HepG2 (cell line): ENCODE data around the gene ADPGK. TPM values are rescaled to one million over a fixed set of nuclear protein-coding genes. Genes with fewer than 3 reads are reported as not detected.
A peak's percentile ranks its signal among the peaks of the same experiment; 100 is the strongest.

Experiments
- ELF4 ChIP-seq: sonication (generic); formaldehyde crosslinking; IDR thresholded peaks from 2 replicates; pipeline ENCODE4 v1.5.0; 2020; ENCODE audit warnings: missing genetic modification reagents, mild to moderate bottlenecking, moderate library complexity, borderline replicate concordance
- KDM5A ChIP-seq: fragments of 200-600 bp; sonication (generic); IDR thresholded peaks from 2 replicates; pipeline ENCODE4 v1.7.0; 2018; ENCODE audit warnings: antibody characterized with exemption, mild to moderate bottlenecking, low read length, borderline replicate concordance
- MAZ ChIP-seq, 2 experiments: sonication (generic) in 1 of 2; formaldehyde crosslinking in 1 of 2; IDR thresholded peaks; 2 replicates each; pipeline versions ENCODE4 v1.5.0 to v1.6.1; 2012 to 2020; ENCODE audit warnings: low read depth in 2 of 2, mild to moderate bottlenecking in 2 of 2, borderline replicate concordance in 1 of 2, improper control_type of control experiment in 1 of 2, low read length in 1 of 2, missing genetic modification reagents in 1 of 2, moderate library complexity in 1 of 2
- MEIS2 ChIP-seq: sonication (generic); formaldehyde crosslinking; IDR thresholded peaks from 2 replicates; pipeline ENCODE4 v1.9.0; 2021; ENCODE audit warnings: mild to moderate bottlenecking, missing genetic modification reagents
- MIXL1 ChIP-seq: IDR thresholded peaks from 2 replicates; pipeline ENCODE4 v1.6.1; 2016
- PHB2 ChIP-seq: fragments of 450-650 bp; IDR thresholded peaks from 2 replicates; pipeline ENCODE4 v1.6.1; 2018; ENCODE audit not compliant: partially characterized antibody
- TOE1 ChIP-seq: sonication (generic); formaldehyde crosslinking; IDR thresholded peaks from 2 replicates; pipeline ENCODE4 v1.4.0; 2020; ENCODE audit warnings: mild to moderate bottlenecking, missing genetic modification reagents
- ZBTB1 ChIP-seq: sonication (generic); formaldehyde crosslinking; IDR thresholded peaks from 2 replicates; pipeline ENCODE4 v1.4.0; 2020; ENCODE audit warnings: missing genetic modification reagents, borderline replicate concordance
- ZBTB21 ChIP-seq: sonication (generic); formaldehyde crosslinking; IDR thresholded peaks from 2 replicates; pipeline ENCODE4 v1.4.0; 2020; ENCODE audit warnings: missing genetic modification reagents
- ZFP36L2 ChIP-seq: sonication (generic); formaldehyde crosslinking; IDR thresholded peaks from 2 replicates; pipeline ENCODE4 v1.4.0; 2020; ENCODE audit warnings: missing genetic modification reagents
- ZFP62 ChIP-seq: sonication (generic); formaldehyde crosslinking; IDR thresholded peaks from 2 replicates; pipeline ENCODE4 v1.4.0; 2020; ENCODE audit warnings: missing genetic modification reagents
- ZNF180 ChIP-seq: sonication (generic); formaldehyde crosslinking; IDR thresholded peaks from 2 replicates; pipeline ENCODE4 v1.4.0; 2020; ENCODE audit warnings: low read depth, missing genetic modification reagents, borderline replicate concordance
- polyA plus RNA-seq, 8 experiments: library from polyadenylated mRNA; depleted of rRNA in 3 of 8; stranded (reverse) in 7 of 8; unstranded in 1 of 8; fragments of >200 nt; fragmentation: Illumina TruSeq in 4 of 8; extraction: Trizol in 4 of 8; gene quantifications; 2 replicates each; pipeline versions ENCODE4 v1.2.1 to v1.2.3, GENCODE V29; 2011 to 2016; ENCODE audit warnings: low read depth in 4 of 8, missing spikeins in 1 of 8, mixed read lengths in 1 of 8; ENCODE audit not compliant: insufficient read depth in 1 of 8
- total RNA-seq, 5 experiments: library from RNA; depleted of rRNA; stranded (reverse); fragments of >200 nt; fragmentation: Illumina TruSeq; extraction: Trizol; gene quantifications; 2 replicates each; pipeline ENCODE4 v1.2.3, GENCODE V29; 2016; ENCODE audit warnings: low read depth in 1 of 5
- TF ChIP-seq, protein P1 (sequence below): IDR thresholded peaks from 2 replicates; pipeline ENCODE4 v1.6.1; 2016; ENCODE audit warnings: mild to moderate bottlenecking
- TF ChIP-seq, protein P2 (sequence below): sonication (generic); formaldehyde crosslinking; IDR thresholded peaks from 2 replicates; pipeline ENCODE4 v1.5.0; 2020; ENCODE audit warnings: mild to moderate bottlenecking, missing genetic modification reagents
- TF ChIP-seq, protein P3 (sequence below): sonication (generic); formaldehyde crosslinking; IDR thresholded peaks from 2 replicates; pipeline ENCODE4 v1.8.0; 2022; ENCODE audit warnings: mild to moderate bottlenecking, missing genetic modification reagents
- TF ChIP-seq, protein P4 (sequence below), 2 experiments: sonication (generic) in 1 of 2; formaldehyde crosslinking in 1 of 2; IDR thresholded peaks; 2 replicates each; pipeline versions ENCODE4 v1.6.1 to v1.9.0; 2014 to 2022; ENCODE audit warnings: antibody characterized with exemption in 1 of 2, borderline replicate concordance in 1 of 2, inconsistent platforms in 1 of 2, low read depth in 1 of 2, missing genetic modification reagents in 1 of 2

The ADPGK gene
- total and polyA plus RNA-seq, 2 of the 13 experiments (the other 11 are each of a cell fraction or from before 2014, with no cell fraction given): 61.6 to 67.5 TPM

DNA sequence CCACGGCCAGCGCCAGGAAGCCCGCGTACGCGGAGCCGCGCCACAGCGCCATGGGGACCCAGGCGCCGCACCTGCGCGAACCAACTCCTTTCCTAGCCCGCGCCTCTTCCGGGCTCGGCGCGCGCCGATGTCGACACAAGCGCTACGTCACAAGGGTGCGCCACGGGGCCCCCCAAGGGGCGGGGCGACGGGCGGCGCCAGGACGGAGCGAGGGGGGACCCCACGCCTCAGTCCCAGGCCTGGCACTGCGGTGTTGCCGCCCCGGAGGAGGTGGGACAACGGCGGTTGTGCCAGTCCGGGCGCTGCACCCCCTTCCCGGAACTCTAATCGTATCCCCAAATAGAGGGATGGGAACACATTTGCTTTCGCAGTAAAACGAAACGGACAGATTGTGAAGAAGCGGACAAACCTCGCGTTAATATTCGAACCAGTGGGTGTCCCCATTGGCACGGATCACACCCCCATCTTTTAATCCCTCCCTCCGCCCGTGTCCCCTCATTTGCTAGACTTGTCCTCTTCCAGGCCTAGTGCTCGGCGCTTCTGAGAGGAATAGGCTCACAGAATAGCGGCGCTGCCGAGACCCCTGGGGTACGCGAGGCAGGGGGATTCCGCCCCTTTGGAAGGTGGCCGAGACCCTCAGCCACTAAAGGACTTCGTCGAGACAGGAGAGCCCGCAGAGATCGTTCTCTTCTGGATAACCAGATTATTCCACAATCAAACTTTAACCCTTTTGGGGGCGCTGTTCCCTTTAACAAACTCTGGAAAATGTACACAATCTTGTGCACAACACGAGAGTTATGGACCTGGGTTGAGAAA, at the start of gene ADPGK (continued):
- TF ChIP-seq, protein P1, sequence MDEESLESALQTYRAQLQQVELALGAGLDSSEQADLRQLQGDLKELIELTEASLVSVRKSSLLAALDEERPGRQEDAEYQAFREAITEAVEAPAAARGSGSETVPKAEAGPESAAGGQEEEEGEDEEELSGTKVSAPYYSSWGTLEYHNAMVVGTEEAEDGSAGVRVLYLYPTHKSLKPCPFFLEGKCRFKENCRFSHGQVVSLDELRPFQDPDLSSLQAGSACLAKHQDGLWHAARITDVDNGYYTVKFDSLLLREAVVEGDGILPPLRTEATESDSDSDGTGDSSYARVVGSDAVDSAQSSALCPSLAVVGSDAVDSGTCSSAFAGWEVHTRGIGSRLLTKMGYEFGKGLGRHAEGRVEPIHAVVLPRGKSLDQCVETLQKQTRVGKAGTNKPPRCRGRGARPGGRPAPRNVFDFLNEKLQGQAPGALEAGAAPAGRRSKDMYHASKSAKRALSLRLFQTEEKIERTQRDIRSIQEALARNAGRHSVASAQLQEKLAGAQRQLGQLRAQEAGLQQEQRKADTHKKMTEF: peak; percentile 98
- TF ChIP-seq MEIS2 (CRISPR knock-in tag) (0 out of 2 replicates have a peak, but pooled peaks have one; percentile 58), MAZ (IDR thresholded peaks at IDR 0.05; ENCODE audit: borderline replicate concordance, low read depth, low read length) (peak; percentile 99), MAZ (CRISPR knock-in tag; IDR thresholded peaks at IDR 0.05; ENCODE audit: low read depth) (peak; percentile 99), ZFP36L2 (peak; percentile 92), PHB2 (no peak), ELF4 (CRISPR knock-in tag) (peak; percentile 81; the same call in 1 of the 2 replicates), MIXL1 (CRISPR knock-in tag) (peak; percentile 73), ZBTB1 (CRISPR knock-in tag) (no peak), ZFP62 (CRISPR knock-in tag) (no peak), ZBTB21 (no peak), KDM5A (peak; percentile 96), ZNF180 (no peak), TOE1 (CRISPR knock-in tag) (peak; percentile 91; the same call in 1 of the 2 replicates)
- TF ChIP-seq, protein P2, sequence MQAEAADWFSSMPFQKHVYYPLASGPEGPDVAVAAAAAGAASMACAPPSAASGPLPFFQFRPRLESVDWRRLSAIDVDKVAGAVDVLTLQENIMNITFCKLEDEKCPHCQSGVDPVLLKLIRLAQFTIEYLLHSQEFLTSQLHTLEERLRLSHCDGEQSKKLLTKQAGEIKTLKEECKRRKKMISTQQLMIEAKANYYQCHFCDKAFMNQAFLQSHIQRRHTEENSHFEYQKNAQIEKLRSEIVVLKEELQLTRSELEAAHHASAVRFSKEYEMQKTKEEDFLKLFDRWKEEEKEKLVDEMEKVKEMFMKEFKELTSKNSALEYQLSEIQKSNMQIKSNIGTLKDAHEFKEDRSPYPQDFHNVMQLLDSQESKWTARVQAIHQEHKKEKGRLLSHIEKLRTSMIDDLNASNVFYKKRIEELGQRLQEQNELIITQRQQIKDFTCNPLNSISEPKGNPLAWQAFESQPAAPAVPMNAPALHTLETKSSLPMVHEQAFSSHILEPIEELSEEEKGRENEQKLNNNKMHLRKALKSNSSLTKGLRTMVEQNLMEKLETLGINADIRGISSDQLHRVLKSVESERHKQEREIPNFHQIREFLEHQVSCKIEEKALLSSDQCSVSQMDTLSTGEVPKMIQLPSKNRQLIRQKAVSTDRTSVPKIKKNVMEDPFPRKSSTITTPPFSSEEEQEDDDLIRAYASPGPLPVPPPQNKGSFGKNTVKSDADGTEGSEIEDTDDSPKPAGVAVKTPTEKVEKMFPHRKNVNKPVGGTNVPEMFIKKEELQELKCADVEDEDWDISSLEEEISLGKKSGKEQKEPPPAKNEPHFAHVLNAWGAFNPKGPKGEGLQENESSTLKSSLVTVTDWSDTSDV (CRISPR knock-in tag): no peak
- TF ChIP-seq, protein P3, sequence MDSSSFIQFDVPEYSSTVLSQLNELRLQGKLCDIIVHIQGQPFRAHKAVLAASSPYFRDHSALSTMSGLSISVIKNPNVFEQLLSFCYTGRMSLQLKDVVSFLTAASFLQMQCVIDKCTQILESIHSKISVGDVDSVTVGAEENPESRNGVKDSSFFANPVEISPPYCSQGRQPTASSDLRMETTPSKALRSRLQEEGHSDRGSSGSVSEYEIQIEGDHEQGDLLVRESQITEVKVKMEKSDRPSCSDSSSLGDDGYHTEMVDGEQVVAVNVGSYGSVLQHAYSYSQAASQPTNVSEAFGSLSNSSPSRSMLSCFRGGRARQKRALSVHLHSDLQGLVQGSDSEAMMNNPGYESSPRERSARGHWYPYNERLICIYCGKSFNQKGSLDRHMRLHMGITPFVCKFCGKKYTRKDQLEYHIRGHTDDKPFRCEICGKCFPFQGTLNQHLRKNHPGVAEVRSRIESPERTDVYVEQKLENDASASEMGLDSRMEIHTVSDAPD (CRISPR knock-in tag): no peak
- TF ChIP-seq, protein P4, sequence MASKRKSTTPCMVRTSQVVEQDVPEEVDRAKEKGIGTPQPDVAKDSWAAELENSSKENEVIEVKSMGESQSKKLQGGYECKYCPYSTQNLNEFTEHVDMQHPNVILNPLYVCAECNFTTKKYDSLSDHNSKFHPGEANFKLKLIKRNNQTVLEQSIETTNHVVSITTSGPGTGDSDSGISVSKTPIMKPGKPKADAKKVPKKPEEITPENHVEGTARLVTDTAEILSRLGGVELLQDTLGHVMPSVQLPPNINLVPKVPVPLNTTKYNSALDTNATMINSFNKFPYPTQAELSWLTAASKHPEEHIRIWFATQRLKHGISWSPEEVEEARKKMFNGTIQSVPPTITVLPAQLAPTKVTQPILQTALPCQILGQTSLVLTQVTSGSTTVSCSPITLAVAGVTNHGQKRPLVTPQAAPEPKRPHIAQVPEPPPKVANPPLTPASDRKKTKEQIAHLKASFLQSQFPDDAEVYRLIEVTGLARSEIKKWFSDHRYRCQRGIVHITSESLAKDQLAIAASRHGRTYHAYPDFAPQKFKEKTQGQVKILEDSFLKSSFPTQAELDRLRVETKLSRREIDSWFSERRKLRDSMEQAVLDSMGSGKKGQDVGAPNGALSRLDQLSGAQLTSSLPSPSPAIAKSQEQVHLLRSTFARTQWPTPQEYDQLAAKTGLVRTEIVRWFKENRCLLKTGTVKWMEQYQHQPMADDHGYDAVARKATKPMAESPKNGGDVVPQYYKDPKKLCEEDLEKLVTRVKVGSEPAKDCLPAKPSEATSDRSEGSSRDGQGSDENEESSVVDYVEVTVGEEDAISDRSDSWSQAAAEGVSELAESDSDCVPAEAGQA (IDR thresholded peaks at IDR 0.05; ENCODE audit: low read depth): peak; percentile 87
- TF ChIP-seq, protein P4 (CRISPR knock-in tag; IDR thresholded peaks at IDR 0.05; ENCODE audit: borderline replicate concordance): no peak
